ENCODE measurements around the gene IPO7. TPM values are rescaled to one million over a fixed set of nuclear protein-coding genes. Genes with fewer than 3 reads are reported as not detected.
"Not testable (repeated sequence)": the region's sequence is repeated elsewhere in the genome, so short reads cannot be mapped to it uniquely, and the experiment has no call there.

IPO7 gene
- total RNA-seq, result 143 TPM
- long read RNA-seq, full-length matches to known transcripts, result 2 of 25 reads
- long read RNA-seq, partial matches to known transcripts, result 7 of 25 reads
- long read RNA-seq, other reads (novel, unspliced or antisense), result 16 of 25 reads

- DNase-seq (ENCODE audit: low spot score), result peak; percentile 96
- intact Hi-C loops (cut with DNase I), result loop anchor here (2.0 kb wide), 1 partner anchor 20 kb away; no protein-coding TSS in a partner anchor
Observed at GRCh38 chr11:9384535-9385326, at the start of gene IPO7. Gene IPO7 (plus strand): TSS chr11:9384652. CDS start chr11:9384764, 112 bp downstream.

DNA sequence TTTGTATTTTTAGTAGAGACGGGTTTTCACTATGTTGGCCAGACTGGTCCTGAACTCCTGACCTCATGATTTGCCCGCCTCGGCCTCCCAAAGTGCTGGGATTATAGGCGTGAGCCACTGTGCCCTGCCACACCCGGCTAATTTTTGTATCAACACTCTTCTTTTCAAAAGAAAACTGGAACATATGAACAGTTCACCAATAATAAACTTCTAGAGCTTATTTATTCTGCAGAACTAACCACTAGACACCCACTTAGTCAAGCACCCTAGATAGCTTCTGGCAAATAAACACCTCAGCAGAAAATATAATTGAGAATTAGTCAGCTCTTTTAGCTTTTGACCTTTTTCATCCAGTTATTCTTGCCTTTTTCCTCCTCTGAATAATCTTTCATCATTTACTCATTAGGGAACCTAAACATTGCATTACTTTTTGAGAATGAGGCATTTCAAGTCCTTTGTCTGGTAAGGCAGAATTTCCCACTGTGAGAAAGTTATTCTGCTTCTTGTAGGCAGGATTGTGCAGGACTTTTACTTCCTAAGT lies 42.7 kb upstream of the IPO7 start:
- intact Hi-C loops (cut with DNase I), result no loop called here
- no peak for DNase-seq (ENCODE audit: low spot score)

DNA sequence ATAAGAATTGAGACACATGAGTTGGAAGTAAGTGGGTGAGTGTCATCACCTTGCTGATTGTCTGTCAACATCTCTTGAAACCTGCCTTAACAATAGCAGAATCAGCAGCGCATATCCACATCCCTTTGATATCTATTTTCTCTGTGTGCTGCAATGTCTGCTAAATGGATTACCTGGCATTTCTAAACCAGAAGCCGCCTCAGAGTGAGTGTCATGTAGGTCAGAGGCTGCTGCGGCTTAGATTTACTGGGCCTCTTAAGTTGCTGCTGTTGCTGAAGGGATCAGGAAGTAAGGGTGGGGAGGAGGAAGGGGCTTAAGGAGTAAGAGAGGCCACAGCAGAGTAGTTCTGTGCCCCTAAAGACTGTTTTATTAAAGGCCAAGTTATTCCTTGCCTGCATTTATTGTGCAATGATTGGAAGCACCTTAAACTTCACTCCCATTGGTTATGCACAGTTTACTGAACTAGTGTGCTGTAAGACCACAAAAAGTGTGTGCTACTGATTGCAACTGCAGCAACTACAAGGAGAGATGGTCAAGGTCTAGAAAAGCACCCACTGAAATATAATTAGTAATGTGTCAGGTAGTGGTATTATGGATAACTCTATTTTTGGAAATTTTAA lies 40.3 kb upstream of the IPO7 start:
- no peak for DNase-seq (ENCODE audit: low spot score)
- intact Hi-C loops (cut with DNase I), result no loop called here

DNA sequence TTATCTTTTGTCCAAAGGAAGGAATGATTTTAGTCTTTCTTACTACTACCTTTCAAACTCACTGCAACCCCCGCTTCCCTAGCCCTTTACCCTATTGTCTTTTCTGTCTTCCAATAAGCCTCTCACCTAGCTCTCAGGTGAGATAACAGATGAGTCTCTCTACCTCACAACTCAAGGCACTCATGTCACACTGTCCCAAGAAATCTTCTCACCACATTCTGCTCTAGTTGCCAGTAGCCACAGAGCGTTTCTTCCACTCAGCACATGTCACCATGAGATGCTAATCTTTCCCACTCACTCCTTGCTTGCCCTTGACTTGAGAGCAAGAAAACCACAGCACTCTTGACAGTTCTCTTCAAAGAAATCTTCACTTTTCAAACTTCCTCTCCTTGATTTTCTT lies 37.4 kb upstream of the IPO7 start:
- no peak for DNase-seq (ENCODE audit: low spot score)
- intact Hi-C loops (cut with DNase I), result no loop called here

GRCh38 chr11:9347779-9348178 lies 36.7 kb upstream of the IPO7 start:
- DNase-seq (ENCODE audit: low spot score); intact Hi-C loops (cut with DNase I): not testable (repeated sequence)

DNA sequence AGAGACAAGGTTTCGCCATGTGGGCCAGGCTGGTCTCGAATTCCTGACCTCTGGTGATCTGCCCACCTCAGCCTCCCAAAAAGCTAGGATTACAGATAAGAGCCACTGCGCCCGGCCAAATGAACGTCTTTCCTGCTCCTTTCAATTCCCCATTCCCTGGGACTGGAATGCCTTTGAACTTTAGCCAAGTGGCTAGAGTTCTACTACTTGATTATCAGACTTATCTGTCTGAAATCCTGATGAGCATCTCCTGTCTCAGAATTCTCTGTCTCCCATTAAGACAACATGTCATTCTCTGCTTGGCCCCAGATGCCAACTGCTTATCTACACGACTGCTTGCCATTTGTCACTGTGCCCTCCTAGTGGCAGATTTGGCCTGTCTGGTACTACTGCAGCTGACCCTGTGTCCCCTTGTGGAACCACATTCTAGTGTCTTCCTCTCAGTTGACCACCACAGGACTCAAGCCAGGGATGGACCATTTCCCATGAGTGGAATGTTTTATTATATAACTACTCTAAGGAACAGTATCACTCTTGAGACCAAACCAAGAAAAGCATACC lies 33.1 kb upstream of the IPO7 start:
- DNase-seq (ENCODE audit: low spot score), result no peak
- intact Hi-C loops (cut with DNase I), result no loop called here

GRCh38 chr11:9357041-9357440 lies 27.4 kb upstream of the IPO7 start:
- intact Hi-C loops (cut with DNase I), result no loop called here
- DNase-seq (ENCODE audit: low spot score), result no peak

DNA sequence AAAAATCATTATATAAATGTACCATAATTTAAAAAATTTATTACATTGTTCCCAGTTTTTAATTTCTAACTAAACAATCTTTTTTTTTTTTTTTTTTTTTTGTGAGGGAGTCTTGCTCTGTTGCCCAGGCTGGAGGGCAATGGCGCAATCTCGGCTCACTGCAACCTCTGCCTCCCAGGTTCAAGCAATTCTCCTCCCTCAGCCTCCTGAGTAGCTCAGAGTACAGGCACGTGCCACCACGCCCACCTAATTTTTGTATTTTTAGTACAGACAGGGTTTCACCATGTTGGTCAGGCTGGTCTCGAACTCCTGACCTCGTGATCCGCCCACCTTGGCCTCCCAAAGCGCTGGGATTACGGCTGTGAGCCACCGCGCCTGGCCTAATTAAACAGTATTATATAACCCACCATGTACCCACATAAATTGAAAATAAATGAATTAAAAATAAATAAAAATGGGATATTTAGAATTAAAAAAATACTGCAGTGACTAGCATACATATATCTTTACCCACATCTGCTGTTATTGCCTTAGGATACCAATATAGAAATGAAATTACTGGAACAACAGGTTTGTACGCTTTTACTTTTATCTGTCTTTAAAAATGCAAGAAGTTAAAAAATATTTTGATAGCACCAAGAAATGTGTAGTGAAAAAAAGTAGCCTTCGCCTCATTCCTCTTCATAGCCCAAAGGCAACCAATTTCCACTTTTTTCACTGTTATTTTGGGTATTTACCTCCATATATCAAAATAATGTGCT lies 23.4 kb upstream of the IPO7 start:
- not testable (repeated sequence) for DNase-seq (ENCODE audit: low spot score)
- intact Hi-C loops (cut with DNase I), result loop anchor here (5.0 to 10.0 kb wide), 2 partner anchors 94 to 156 kb away; partner anchors contain the start of gene DENND5A

DNA sequence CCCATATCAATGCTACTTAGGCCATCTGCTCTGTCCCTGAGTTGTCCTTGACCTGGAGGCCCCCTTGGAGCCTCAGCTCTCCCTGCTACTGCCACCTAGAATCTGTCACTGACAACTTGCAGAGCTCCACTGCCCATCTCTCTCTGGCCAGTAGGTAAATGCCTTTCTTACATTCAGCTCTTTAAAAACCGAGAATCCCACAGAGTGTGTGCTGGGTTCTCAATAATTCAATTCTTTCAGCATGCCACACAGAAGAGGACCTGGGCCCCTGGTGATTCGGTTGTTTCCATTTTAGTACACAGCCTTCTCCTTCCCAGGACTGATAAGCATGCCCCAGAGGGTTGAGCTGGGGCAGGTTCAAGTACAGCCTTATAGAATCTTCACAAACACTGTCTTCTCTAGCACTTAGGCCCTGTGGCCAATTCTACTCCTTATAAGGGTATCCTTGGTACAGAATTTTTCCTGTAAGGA lies 22.0 kb upstream of the IPO7 start:
- intact Hi-C loops (cut with DNase I), result loop anchor here (5.0 to 10.0 kb wide), 2 partner anchors 95 to 158 kb away; partner anchors contain the start of gene DENND5A
- no peak for DNase-seq (ENCODE audit: low spot score)

DNA sequence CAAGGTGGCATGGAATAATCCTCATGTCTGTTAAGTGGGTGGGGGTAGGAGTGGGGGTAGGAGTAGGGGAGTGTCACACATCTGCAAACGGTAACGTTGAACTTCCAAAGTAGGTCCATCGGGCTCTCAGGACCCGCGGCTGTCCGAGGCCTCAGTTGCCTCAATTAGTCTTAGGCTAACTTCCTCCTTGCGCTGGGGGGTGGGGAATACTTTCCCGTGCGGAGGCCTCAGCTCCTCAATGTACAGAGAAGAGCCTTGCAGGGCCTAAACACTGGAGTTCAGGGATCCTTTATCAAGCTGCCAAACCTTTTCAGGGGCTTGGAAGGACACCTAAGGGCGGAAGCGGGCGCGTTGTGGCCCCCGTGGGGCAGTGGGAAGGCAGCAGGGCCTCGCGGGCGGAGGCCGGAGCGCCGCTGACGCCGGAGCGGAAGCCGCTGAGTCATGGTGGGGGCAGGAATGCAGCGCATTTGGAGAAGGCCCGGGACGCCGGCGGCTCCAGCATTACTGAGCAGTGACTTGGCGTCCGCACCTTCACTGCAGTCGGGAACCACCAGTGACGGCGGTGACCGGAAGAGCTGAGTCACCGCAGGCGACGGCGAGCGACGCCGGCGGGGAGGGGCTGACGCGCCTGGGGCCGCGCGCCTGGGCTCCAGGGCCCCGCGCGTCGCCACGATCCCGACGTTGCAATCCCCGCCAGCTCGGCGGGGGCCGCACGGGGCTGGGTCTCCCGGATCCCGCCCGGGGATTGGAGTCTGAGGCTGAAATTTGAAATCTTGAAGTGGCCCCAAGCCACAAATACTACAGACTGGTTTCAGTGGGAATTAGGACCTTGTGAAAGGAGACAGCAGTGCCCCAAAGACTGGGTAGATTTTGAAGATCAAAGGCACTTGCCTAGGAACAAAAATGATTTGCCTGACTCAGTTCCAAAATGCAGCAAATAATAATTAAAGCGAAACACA lies 20.2 kb upstream of the IPO7 start:
- peak; percentile 98 for DNase-seq (ENCODE audit: low spot score)
- intact Hi-C loops (cut with DNase I), result loop anchor here (1.0 to 10.0 kb wide), 4 partner anchors 21 to 159 kb away; partner anchors contain the start of genes DENND5A, IPO7 and TMEM41B

DNA sequence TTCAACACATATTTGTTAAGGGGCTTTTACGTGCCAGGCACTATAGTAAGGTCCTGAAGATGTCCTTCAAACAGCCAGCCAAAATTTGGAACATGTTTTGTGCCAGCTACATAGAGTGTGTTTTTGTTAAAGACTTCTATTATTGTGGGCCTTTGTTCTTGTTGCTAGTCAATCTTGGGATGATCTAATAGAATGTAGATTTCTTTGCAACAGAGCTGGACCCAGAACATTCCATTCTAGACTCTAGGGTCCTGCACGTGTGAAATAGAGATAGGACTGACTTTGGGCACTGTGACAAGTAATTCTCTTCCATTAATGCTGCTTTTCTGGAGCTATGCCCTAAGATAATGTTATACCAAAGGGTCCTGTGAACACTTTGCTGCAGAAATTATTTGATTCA lies 16.9 kb upstream of the IPO7 start:
- DNase-seq (ENCODE audit: low spot score), result no peak
- intact Hi-C loops (cut with DNase I), result loop anchor here (10.0 kb wide), 1 partner anchor 163 kb away; no protein-coding TSS in a partner anchor

DNA sequence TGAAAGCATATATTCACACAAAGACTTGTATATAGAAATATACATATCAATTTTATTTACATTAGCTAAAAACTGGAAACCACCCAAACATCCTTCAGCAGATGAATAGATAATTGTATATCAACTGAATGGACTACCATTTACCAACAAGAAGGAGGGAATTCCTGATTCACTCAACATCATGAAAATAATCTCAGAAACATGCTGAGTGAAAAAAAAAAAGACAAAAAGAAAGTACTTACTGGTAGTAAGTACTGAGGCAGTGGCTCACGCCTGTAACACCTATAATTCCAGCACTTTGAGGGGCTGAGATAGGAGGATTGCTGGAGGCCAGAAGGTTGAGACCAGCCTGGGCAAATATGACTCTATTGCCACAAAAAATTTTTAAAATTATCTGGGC lies 7.4 kb upstream of the IPO7 start:
- intact Hi-C loops (cut with DNase I), result no loop called here
- DNase-seq (ENCODE audit: low spot score), result no peak

- no peak for DNase-seq (ENCODE audit: low spot score)
- intact Hi-C loops (cut with DNase I), result no loop called here
Observed at GRCh38 chr11:9379041-9379440, 5.4 kb upstream of the IPO7 start.

DNA sequence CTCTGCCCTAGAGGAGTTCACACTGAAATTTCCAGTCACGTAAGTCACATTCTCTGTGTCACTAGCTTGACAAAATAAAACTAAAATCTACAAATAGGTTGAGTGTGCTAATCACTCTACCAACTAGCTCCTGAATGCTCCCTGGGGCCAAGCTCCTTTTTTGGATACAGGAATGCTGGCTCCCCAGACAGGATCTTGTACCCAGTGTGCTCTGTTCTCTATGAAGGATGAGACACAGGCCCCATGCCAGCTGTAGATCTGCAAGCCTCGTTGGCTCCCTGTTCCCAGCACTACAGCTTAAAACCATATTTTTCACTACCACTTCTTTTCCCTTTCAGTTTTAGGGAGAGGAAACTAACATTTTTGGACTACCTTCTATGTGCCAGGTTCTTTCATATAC lies 3.7 kb upstream of the IPO7 start:
- intact Hi-C loops (cut with DNase I), result no loop called here

DNA sequence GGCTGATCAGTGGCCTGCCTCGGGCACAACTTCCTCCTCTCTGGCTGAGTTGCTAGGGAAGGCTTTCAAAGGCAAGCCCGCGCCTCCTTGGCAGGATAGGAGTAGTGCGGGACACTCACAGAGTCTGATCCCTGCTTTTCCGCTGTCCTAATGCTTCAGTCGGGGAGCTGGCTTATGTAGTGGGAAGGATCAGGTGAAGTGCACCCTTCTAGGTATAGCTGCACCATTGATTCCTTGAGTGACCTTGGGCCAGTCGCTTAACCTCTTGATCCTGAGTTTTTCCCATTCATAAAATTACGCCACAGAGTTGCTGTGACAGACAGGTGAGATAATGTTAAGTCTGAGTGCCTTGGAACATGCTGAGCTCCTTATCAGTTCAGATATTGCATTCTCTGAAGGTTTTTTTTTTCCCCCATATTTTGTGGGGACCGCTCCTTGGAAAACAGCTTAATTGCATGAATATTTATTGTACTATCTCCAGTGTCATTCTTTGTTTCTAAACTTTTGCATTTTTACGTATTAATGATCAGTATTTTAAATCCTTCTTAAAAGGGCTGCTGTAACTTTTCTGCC lies 961 bp downstream of the IPO7 start:
- intact Hi-C loops (cut with DNase I), result loop anchor here (2.0 kb wide), 1 partner anchor 21 kb away; no protein-coding TSS in a partner anchor
- DNase-seq (ENCODE audit: low spot score), result no peak

More for the DNA sequence above, 3.7 kb upstream of the IPO7 start:
- no peak for DNase-seq (ENCODE audit: low spot score)

DNA sequence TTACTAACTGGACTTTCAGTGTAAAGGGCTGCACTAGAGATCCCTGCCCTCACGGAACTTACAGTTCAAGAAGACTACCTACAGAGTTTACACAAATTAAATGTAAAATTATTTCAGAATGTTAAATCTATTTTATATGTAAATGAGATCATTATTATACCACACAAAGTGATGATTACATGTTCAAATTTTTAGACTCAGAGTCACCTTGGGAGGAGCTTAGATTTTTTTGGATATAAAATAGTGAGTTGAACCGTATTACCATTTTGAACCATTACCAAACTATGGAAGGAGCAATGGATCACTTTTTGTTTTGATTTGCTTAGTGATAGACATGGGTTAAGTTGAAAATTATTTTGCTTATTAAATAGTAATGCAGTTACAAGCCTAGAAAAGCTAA lies 1.6 kb downstream of the IPO7 start:
- no peak for DNase-seq (ENCODE audit: low spot score)
- intact Hi-C loops (cut with DNase I), result no loop called here

DNA sequence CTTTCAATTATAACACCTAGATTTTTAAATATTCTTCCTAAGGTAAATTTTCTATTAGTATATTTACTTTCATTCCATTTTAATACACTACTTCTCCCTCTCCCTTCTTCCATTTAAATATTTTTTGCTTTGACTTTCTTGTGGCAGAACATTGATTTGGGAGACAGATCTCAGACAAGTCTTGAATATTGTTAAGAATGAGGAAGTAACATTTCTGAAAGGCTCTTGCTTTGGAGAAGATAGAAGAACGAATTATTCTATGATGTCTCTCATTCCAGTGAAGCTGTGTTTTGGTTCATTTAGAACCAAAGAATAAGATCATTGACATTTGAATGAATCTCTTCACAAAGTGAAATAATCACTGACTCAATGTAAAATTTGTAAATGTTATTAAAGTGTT lies 2.4 kb downstream of the IPO7 start:
- DNase-seq (ENCODE audit: low spot score), result no peak

DNA sequence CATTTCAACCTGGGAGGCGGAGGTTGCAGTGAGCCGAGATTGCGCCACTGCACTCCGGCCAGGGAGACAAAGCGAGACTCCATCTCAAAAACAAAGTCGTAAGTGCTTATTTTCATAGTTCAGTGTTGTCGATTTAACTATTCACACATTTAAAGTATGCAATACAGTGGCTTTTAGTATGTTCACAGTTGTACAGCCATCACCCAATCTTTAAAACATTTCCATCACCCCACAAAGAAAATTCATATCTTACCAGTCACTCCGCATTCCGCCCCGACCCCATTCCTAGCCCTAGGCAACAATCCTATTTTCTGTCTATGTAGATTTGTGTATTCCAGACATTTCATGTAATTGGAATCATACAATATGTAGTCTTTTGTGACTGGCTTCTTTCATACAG lies 11.9 kb downstream of the IPO7 start:
- intact Hi-C loops (cut with DNase I), result no loop called here
- DNase-seq (ENCODE audit: low spot score), result no peak

More for the DNA sequence above, 2.4 kb downstream of the IPO7 start:
- intact Hi-C loops (cut with DNase I), result no loop called here
